T-helper 17 cell (primary cell): ENCODE measurements around the gene ZNF687. TPM values are rescaled to one million over a fixed set of nuclear protein-coding genes. Genes with fewer than 3 reads are reported as not detected.

ENCODE experiments used
- ATAC-seq: fragments of 150-1000 bp; cut with Tn5 transposase; 2 replicates; pipeline ENCODE4 v1.10.0; 2021; ENCODE audit warnings: mild to moderate bottlenecking, moderate library complexity
- DNase-seq, 3 donors: peaks; one replicate each; pipeline versions ENCODE4 v3.0.0 to v3.0.0-alpha.2; 2020 to 2021
- H3K9me3 ChIP-seq: one replicate; pipeline ENCODE4 v1.7.0; 2013; ENCODE audit warnings: low read length, mild to moderate bottlenecking; ENCODE audit not compliant: control insufficient read depth, poor library complexity, severe bottlenecking
- H3K27ac Mint-ChIP-seq: one replicate; pipeline ENCODE4 v1.8.0; 2022; ENCODE audit warnings: mild to moderate bottlenecking, moderate library complexity, mixed read lengths
- H3K27me3 Mint-ChIP-seq: one replicate; pipeline ENCODE4 v1.8.0; 2022; ENCODE audit warnings: mixed read lengths
- H3K36me3 Mint-ChIP-seq: one replicate; pipeline ENCODE4 v1.8.0; 2022; ENCODE audit warnings: low read depth, mixed read lengths
- H3K4me1 Mint-ChIP-seq: one replicate; pipeline ENCODE4 v1.8.0; 2022; ENCODE audit warnings: mild to moderate bottlenecking, mixed read lengths
- H3K4me3 Mint-ChIP-seq: one replicate; pipeline ENCODE4 v1.8.0; 2022; ENCODE audit warnings: mild to moderate bottlenecking, moderate library complexity, mixed read lengths
- total RNA-seq, 4 donors: library from RNA in 2 of 4; stranded (reverse) in 2 of 4; gene quantifications; one replicate each; pipeline ENCODE4 v1.2.3 and lab custom pipeline; 2022 to 2026

ZNF687 gene
- total RNA-seq, 2 donors from 2014 or later, result 25.9 to 33.8 TPM

DNA sequence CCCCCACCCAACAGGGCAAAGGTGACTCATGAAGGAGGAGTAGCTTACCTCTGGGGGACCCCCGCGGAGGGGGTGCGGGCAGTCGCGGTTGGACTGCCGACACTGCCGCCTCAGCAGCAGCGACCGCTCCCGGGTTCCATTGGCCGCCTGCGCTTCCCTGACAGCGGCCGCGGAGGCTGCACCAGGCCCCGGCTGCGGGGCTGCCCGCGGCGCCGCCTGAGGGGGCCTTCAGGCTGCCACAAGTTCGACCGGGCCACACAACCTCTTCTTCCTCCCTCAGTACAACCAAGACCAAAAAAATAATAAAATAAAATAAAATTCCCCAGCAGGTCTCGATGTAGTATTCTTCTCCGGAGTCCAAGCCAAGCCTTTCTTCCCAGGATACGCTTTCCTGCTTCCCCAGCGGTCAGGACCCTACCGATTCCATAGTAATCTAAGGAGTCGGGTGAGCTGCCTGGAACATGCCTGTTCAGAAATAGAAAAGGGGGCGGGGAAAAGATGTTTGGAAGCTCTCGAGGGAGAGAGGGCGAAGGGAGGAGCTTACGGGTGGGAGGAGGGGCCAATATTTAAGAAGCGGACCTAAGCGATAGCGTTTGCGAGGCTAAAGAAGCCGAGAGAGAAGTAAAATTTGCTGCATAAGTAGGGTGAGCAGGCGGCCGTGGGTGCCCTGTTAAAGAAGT, 45.3 kb downstream of the ZNF687 start, which contains the start of gene PI4KB:
Gene PI4KB, minus strand, starts transcription at position 194 of the 680 bp plus-strand sequence. CDS start 10,935 bp downstream, outside the sequence.
- ATAC-seq (peak; percentile 93), DNase-seq (peak; percentile 67 to 79 (median 77))
- H3K4me3 Mint-ChIP-seq, result peak within 1 kb of the TSS; percentile 99
- H3K27ac Mint-ChIP-seq, result peak within 1 kb of the TSS; percentile 100
- H3K9me3 ChIP-seq, result no peaks in the 10 kb centered on the region
- no peaks in the 10 kb centered on the region for H3K27me3 Mint-ChIP-seq
- peaks cover 32% of the 10 kb centered on the region for H3K4me1 Mint-ChIP-seq
- peaks cover 5% of the 10 kb centered on the region for H3K36me3 Mint-ChIP-seq

DNA sequence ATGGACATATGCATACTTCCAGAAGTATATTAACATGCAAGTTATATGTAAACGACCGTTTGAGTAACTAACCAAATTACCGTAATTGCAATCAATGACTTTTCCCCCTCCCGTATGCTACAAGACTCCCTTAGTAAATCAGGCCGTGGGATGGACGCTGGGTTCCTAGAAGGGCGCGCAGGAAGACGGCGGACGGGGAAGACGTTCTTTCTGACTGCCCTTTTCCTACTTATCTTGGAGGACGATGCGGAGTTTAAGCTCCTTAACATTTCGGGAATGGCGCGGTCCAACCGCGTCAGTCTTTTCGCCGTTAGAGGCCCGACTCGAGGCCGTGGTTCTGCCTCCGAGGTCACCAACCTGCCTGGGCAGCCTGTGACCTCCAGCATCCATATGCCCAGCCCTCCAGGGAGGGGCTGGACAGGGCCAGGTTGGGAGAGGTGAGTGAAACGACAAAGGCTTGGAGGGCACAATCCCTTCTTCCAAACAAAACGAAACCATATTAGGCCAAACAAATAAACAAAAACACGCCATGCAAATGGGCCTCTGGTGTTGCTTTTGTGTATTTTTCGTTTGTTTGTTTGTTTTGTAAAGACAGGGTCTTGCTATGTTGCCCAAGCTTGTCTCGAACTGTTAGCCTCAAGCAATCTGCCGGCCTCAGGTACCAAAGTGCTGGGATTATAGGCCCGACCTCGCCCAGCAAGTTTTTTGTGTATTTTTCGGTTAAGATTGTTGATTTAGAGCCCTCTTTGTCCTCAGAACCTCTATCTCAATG, 46.0 kb downstream of the ZNF687 start:
- no peaks in the 10 kb centered on the region for H3K9me3 ChIP-seq
- H3K27ac Mint-ChIP-seq, result peak overlapping the region; percentile 100
- H3K4me1 Mint-ChIP-seq, result peaks cover 29% of the 10 kb centered on the region
- H3K36me3 Mint-ChIP-seq, result peaks cover 5% of the 10 kb centered on the region
- ATAC-seq (peak; percentile 19), DNase-seq (no peak)
- no peaks in the 10 kb centered on the region for H3K27me3 Mint-ChIP-seq
- peak overlapping the region; percentile 99 for H3K4me3 Mint-ChIP-seq

DNA sequence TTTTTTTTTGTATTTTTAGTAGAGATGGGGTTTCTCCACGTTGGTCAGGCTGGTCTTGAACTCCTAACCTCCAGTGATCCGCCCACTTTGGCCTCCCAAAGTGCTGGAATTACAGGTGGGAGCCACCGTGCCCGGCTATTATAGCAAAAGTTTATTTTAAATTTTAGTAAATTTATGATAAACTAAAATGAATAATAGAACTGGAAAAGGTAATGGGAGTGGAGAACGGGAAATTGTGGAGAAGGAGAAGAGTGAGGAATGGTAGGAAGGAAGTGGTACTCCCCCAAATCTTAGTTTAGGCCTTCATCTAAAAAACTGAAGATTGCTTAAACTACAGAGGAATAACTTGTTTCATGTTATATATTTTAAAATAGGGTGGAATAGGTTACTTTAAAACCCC, 52.7 kb downstream of the ZNF687 start:
- DNase-seq (no peak), ATAC-seq (no peak)
- no peaks in the 10 kb centered on the region for H3K36me3 Mint-ChIP-seq
- no peaks in the 10 kb centered on the region for H3K27me3 Mint-ChIP-seq
- no peaks in the 10 kb centered on the region for H3K9me3 ChIP-seq
- no peak overlapping the region for H3K27ac Mint-ChIP-seq
- H3K4me3 Mint-ChIP-seq, result no peak overlapping the region
- peaks cover 9% of the 10 kb centered on the region for H3K4me1 Mint-ChIP-seq

DNA sequence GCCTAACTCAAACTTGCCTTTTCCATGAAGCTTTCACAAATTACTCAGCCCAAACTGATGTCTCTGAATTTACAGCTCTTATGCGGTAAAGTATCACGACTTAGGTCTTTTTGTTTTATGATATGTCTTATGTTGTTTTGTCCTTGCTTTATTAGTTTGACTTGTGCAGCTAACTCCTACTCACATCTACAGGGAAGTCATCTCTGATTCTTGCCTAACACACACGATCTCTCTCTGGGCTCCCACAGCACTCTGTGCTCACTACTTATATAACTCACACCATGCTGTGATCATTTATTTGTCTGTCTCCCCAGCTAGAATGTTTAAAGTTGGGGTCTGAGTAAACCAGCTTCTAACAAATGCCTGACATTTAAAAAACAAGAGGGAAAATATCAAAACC, 54.5 kb downstream of the ZNF687 start:
- peaks cover 17% of the 10 kb centered on the region for H3K4me1 Mint-ChIP-seq
- H3K4me3 Mint-ChIP-seq, result no peak overlapping the region
- DNase-seq (no peak), ATAC-seq (no peak)
- peaks cover 3% of the 10 kb centered on the region for H3K36me3 Mint-ChIP-seq
- H3K9me3 ChIP-seq, result no peaks in the 10 kb centered on the region
- H3K27me3 Mint-ChIP-seq, result no peaks in the 10 kb centered on the region
- peak overlapping the region; percentile 51 for H3K27ac Mint-ChIP-seq

DNA sequence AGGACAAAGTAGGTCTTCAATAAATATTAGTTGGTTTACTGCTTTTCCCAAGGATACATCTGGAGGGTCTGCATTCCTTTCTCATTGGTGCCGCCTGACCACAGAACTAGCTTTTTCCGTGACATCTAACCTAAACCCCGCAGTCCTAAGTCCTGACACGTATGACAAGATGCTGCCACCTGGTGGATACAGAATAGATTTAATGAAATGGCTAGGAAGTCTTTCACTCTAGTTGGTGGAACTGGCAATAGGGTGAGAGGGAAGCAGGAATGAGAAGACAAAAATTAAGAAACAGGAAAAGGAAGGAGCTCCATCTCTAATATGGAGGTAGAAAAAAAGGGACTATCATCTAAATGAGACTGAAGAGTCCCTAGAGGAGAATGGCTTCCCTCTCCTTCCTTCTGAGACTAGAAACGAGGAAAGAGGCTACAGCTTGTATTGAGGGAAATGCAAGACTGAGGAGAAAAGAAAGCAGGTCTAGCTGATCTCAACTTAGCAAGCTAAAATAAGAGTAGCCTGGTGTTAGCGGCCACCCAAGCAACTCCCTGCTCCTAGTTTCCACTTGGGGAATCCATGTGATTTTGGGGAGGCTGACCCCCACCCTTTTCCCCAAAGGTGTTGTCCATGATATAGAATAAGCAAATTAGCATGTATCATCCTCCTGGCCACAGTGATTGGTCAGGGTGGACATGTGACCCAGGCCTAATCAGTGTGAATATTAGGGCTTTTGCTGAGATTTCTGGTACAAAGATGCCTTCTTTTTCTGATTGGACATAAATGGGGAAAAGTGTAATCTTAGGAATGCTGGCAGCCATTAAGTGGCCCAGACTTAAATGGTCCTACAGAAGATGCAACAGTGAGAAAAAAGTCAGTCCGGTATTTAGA, 59.0 kb downstream of the ZNF687 start:
- Mint-ChIP-seq H3K36me3 (peaks cover 9% of the 10 kb centered on the region), H3K4me1 (peaks cover 26% of the 10 kb centered on the region), H3K27ac (peak overlapping the region; percentile 84), H3K27me3 (no peaks in the 10 kb centered on the region), H3K4me3 (peak overlapping the region; percentile 43)
- DNase-seq (peak in 2 of 3 donors; percentile 14 to 22), ATAC-seq (peak; percentile 90)
- H3K9me3 ChIP-seq, result no peaks in the 10 kb centered on the region

Other genes with a start within 250 kb of the ZNF687 start
- under 1 TPM; 0.42 to 0.57 TPM for gene BNIPL, start 245.7 kb upstream of the ZNF687 start, total RNA-seq
- under 1 TPM; 0.47 to 0.52 TPM for gene C1orf56, start 234.5 kb upstream of the ZNF687 start, total RNA-seq
- 100 to 1,000 TPM; 375 to 433 TPM for gene CDC42SE1, start 222.7 kb upstream of the ZNF687 start, total RNA-seq
- gene MLLT11, start 221.9 kb upstream of the ZNF687 start, total RNA-seq, result 1 to 10 TPM; 4.0 to 5.0 TPM
- 10 to 100 TPM in 1 of 2 donors, 1 to 10 TPM in 1; 9.9 to 25.5 TPM for gene GABPB2, start 211.5 kb upstream of the ZNF687 start, total RNA-seq
- 10 to 100 TPM in 1 of 2 donors, 1 to 10 TPM in 1; 9.5 to 11.3 TPM for gene SEMA6C, start 135.7 kb upstream of the ZNF687 start, total RNA-seq
- gene TNFAIP8L2, start 125.7 kb upstream of the ZNF687 start, total RNA-seq, result 1 to 10 TPM; 3.6 to 5.4 TPM
- under 1 TPM; 0.39 to 0.70 TPM for gene LYSMD1, start 116.4 kb upstream of the ZNF687 start, total RNA-seq
- gene SCNM1, start 116.2 kb upstream of the ZNF687 start, total RNA-seq, result 10 to 100 TPM; 33.7 to 37.8 TPM
- 1 to 10 TPM; 1.0 to 3.0 TPM for gene TMOD4, start 106.3 kb upstream of the ZNF687 start, total RNA-seq
- gene VPS72, start 92.1 kb upstream of the ZNF687 start, total RNA-seq, result 10 to 100 TPM; 27.4 to 33.2 TPM
- gene PIP5K1A, start 83.7 kb upstream of the ZNF687 start, total RNA-seq, result 10 to 100 TPM; 41.6 to 43.3 TPM
- 10 to 100 TPM; 78.4 to 86.0 TPM for gene PSMD4, start 27.6 kb upstream of the ZNF687 start, total RNA-seq
- 10 to 100 TPM; 73.5 to 81.4 TPM for gene PI4KB, start 45.1 kb downstream of the ZNF687 start, total RNA-seq
- 100 to 1,000 TPM in 1 of 2 donors, 10 to 100 TPM in 1; 81.5 to 105 TPM for gene RFX5, start 65.0 kb downstream of the ZNF687 start, total RNA-seq
- gene SELENBP1, start 90.4 kb downstream of the ZNF687 start, total RNA-seq, result not detected
- 100 to 1,000 TPM; 283 to 299 TPM for gene PSMB4, start 117.3 kb downstream of the ZNF687 start, total RNA-seq
- 100 to 1,000 TPM in 1 of 2 donors, 10 to 100 TPM in 1; 94.9 to 105 TPM for gene POGZ, start 177.2 kb downstream of the ZNF687 start, total RNA-seq
- under 1 TPM; 0.60 to 0.75 TPM for gene CGN, start 229.1 kb downstream of the ZNF687 start, total RNA-seq